SK-N-SH treated with all-trans-retinoic acid at 6 μM for 48 hours (cell line): Measurements from ENCODE around the gene CLSTN2.

Experiments
- ATAC-seq: fragments of 200-7000 bp; cut with Tn5 transposase; 3 replicates; pipeline ENCODE4 v1.9.1; 2020; ENCODE audit warnings: mild to moderate bottlenecking, moderate library complexity
- BACH2 ChIP-seq: fragments of 250-450 bp; sonication (Bioruptor Pico); IDR thresholded peaks from 2 replicates; pipeline ENCODE4 v1.9.0; 2021; ENCODE audit warnings: mild to moderate bottlenecking, borderline replicate concordance
- CSDC2 ChIP-seq: fragments of 250-450 bp; sonication (Bioruptor Pico); IDR thresholded peaks from 2 replicates; pipeline ENCODE4 v1.5.0; 2020; ENCODE audit warnings: mild to moderate bottlenecking, moderate library complexity
- ESRRG ChIP-seq: fragments of 250-450 bp; sonication (Bioruptor Pico); IDR thresholded peaks from 2 replicates; pipeline ENCODE4 v1.6.1; 2021; ENCODE audit warnings: mild to moderate bottlenecking
- GLIS3 ChIP-seq: fragments of 250-450 bp; sonication (Bioruptor Pico); IDR thresholded peaks from 2 replicates; pipeline ENCODE4 v1.5.0; 2020; ENCODE audit warnings: mild to moderate bottlenecking, moderate library complexity
- ISL1 ChIP-seq: fragments of 250-450 bp; sonication (Bioruptor Pico); IDR thresholded peaks from 2 replicates; pipeline ENCODE4 v2.1.2; 2022; ENCODE audit warnings: mild to moderate bottlenecking, moderate library complexity
- PPARA ChIP-seq: fragments of 250-450 bp; sonication (Bioruptor Pico); IDR thresholded peaks from 2 replicates; pipeline ENCODE4 v1.5.0; 2020; ENCODE audit warnings: mild to moderate bottlenecking, borderline replicate concordance
- RARB ChIP-seq: fragments of 250-450 bp; sonication (Bioruptor Pico); IDR thresholded peaks from 2 replicates; pipeline ENCODE4 v1.8.0; 2021; ENCODE audit warnings: mild to moderate bottlenecking, moderate library complexity
- SNAI2 ChIP-seq: fragments of 250-450 bp; sonication (Bioruptor Pico); IDR thresholded peaks from 2 replicates; pipeline ENCODE4 v1.5.0; 2020; ENCODE audit warnings: mild to moderate bottlenecking, moderate library complexity
- TCF4 ChIP-seq: fragments of 250-450 bp; sonication (Bioruptor Pico); IDR thresholded peaks from 2 replicates; pipeline ENCODE4 v1.8.0; 2021; ENCODE audit warnings: mild to moderate bottlenecking, moderate library complexity, borderline replicate concordance
- TOX ChIP-seq: fragments of 250-450 bp; sonication (Bioruptor Pico); IDR thresholded peaks from 2 replicates; pipeline ENCODE4 v1.8.0; 2021; ENCODE audit warnings: mild to moderate bottlenecking, moderate library complexity, borderline replicate concordance
- ZC3H10 ChIP-seq: fragments of 250-450 bp; sonication (Bioruptor Pico); IDR thresholded peaks from 2 replicates; pipeline ENCODE4 v1.5.1; 2021; ENCODE audit warnings: mild to moderate bottlenecking, moderate library complexity
- ZFP3 ChIP-seq: fragments of 250-450 bp; sonication (Bioruptor Pico); IDR thresholded peaks from 2 replicates; pipeline ENCODE4 v1.5.0; 2020; ENCODE audit warnings: mild to moderate bottlenecking, moderate library complexity
- ZFP30 ChIP-seq: fragments of 450-650 bp; formaldehyde crosslinking; IDR thresholded peaks from 2 replicates; pipeline ENCODE4 v1.5.0; 2022; ENCODE audit warnings: mild to moderate bottlenecking, moderate library complexity
- ZNF565 ChIP-seq: fragments of 450-650 bp; formaldehyde crosslinking; conservative IDR thresholded peaks from 2 replicates; pipeline ENCODE4 v1.5.0; 2020; ENCODE audit warnings: low read depth, mild to moderate bottlenecking, moderate library complexity
- ZNF70 ChIP-seq: fragments of 450-650 bp; formaldehyde crosslinking; IDR thresholded peaks from 2 replicates; pipeline ENCODE4 v1.5.0; 2020; ENCODE audit warnings: mild to moderate bottlenecking, moderate library complexity
- ZNF8 ChIP-seq: fragments of 450-650 bp; formaldehyde crosslinking; IDR thresholded peaks from 2 replicates; pipeline ENCODE4 v1.5.0; 2020; ENCODE audit warnings: mild to moderate bottlenecking, moderate library complexity
- TF ChIP-seq, protein P1 (sequence below): fragments of 250-450 bp; sonication (Bioruptor Pico); IDR thresholded peaks from 2 replicates; pipeline ENCODE4 v1.5.1; 2020; ENCODE audit warnings: low read depth, mild to moderate bottlenecking, moderate library complexity
- TF ChIP-seq, protein P2 (sequence below): fragments of 250-450 bp; sonication (Bioruptor Pico); IDR thresholded peaks from 2 replicates; pipeline ENCODE4 v1.5.1; 2021; ENCODE audit warnings: mild to moderate bottlenecking, moderate library complexity
- TF ChIP-seq, protein P3 (sequence below): fragments of 250-450 bp; sonication (Bioruptor Pico); IDR thresholded peaks from 2 replicates; pipeline ENCODE4 v1.5.0; 2020; ENCODE audit warnings: mild to moderate bottlenecking, moderate library complexity
- TF ChIP-seq, protein P4 (sequence below): fragments of 250-450 bp; sonication (Bioruptor Pico); IDR thresholded peaks from 2 replicates; pipeline ENCODE4 v1.8.0; 2021; ENCODE audit warnings: low read depth, mild to moderate bottlenecking, moderate library complexity, borderline replicate concordance
- TF ChIP-seq, protein P5 (sequence below): fragments of 250-450 bp; sonication (Bioruptor Pico); IDR thresholded peaks from 2 replicates; pipeline ENCODE4 v1.8.0; 2020; ENCODE audit warnings: mild to moderate bottlenecking, moderate library complexity, borderline replicate concordance

The CLSTN2 gene

DNA sequence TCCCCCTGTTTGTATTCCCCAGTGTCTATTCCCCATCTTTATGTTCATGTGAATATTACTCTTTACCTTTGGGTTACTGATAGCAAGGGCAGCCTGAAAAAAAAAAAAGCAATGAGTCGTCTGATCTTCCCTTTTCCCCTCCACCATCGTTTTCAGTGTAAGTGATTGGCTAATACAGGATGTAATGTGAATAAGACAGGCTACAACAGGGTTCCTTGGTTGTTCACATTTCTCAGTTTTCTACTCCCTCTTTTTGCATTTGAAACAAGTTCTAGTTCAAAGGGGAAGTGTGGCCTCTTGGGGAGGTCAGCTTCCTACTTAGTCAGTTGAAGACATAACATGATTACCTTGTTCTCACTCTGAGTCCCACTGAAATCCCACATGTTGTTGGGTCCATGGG is 464.9 kb downstream of the CLSTN2 start (continued):
- TF ChIP-seq, protein P1, sequence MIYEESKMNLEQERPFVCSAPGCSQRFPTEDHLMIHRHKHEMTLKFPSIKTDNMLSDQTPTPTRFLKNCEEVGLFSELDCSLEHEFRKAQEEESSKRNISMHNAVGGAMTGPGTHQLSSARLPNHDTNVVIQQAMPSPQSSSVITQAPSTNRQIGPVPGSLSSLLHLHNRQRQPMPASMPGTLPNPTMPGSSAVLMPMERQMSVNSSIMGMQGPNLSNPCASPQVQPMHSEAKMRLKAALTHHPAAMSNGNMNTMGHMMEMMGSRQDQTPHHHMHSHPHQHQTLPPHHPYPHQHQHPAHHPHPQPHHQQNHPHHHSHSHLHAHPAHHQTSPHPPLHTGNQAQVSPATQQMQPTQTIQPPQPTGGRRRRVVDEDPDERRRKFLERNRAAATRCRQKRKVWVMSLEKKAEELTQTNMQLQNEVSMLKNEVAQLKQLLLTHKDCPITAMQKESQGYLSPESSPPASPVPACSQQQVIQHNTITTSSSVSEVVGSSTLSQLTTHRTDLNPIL (CRISPR knock-in tag) = no peak
- no peak for TF ChIP-seq ISL1 (CRISPR knock-in tag)
- TF ChIP-seq TOX (CRISPR knock-in tag) = no peak
- TF ChIP-seq ZNF565 (CRISPR knock-in tag) = no peak
- TF ChIP-seq, protein P2, sequence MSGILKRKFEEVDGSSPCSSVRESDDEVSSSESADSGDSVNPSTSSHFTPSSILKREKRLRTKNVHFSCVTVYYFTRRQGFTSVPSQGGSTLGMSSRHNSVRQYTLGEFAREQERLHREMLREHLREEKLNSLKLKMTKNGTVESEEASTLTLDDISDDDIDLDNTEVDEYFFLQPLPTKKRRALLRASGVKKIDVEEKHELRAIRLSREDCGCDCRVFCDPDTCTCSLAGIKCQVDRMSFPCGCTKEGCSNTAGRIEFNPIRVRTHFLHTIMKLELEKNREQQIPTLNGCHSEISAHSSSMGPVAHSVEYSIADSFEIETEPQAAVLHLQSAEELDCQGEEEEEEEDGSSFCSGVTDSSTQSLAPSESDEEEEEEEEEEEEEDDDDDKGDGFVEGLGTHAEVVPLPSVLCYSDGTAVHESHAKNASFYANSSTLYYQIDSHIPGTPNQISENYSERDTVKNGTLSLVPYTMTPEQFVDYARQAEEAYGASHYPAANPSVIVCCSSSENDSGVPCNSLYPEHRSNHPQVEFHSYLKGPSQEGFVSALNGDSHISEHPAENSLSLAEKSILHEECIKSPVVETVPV = no peak

DNA sequence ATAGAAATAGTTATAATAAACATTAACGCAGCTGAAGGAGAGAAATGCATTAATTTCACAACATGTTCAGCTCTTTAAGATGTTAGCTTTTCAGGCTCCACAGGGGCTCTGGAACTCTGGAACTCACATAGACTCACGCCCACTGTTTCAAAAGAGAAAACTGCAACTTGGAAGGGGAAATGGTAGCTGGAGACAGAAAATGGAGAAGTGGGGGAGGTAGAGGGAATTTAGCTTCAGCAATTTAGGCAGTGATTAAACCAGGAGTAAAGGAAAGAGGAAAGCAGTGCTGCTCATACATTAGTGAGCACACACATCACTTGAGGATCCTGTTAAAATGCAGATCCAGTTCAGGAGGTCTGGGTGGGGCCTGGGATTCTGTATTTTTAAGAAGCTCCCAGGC is 468.1 kb downstream of the CLSTN2 start:
- no peak for ATAC-seq
- TF ChIP-seq, protein P2 = no peak
- TF ChIP-seq GLIS3 (CRISPR knock-in tag) (no peak), ISL1 (CRISPR knock-in tag) (no peak), PPARA (CRISPR knock-in tag) (no peak), TCF4 (CRISPR knock-in tag) (no peak), ZC3H10 (CRISPR knock-in tag) (no peak), ZFP3 (CRISPR knock-in tag) (no peak), SNAI2 (no peak), ZNF565 (CRISPR knock-in tag) (no peak), CSDC2 (no peak), ZNF8 (no peak), ZFP30 (CRISPR knock-in tag) (no peak), ZNF70 (CRISPR knock-in tag) (no peak), ESRRG (CRISPR knock-in tag) (no peak)
- TF ChIP-seq, protein P3, sequence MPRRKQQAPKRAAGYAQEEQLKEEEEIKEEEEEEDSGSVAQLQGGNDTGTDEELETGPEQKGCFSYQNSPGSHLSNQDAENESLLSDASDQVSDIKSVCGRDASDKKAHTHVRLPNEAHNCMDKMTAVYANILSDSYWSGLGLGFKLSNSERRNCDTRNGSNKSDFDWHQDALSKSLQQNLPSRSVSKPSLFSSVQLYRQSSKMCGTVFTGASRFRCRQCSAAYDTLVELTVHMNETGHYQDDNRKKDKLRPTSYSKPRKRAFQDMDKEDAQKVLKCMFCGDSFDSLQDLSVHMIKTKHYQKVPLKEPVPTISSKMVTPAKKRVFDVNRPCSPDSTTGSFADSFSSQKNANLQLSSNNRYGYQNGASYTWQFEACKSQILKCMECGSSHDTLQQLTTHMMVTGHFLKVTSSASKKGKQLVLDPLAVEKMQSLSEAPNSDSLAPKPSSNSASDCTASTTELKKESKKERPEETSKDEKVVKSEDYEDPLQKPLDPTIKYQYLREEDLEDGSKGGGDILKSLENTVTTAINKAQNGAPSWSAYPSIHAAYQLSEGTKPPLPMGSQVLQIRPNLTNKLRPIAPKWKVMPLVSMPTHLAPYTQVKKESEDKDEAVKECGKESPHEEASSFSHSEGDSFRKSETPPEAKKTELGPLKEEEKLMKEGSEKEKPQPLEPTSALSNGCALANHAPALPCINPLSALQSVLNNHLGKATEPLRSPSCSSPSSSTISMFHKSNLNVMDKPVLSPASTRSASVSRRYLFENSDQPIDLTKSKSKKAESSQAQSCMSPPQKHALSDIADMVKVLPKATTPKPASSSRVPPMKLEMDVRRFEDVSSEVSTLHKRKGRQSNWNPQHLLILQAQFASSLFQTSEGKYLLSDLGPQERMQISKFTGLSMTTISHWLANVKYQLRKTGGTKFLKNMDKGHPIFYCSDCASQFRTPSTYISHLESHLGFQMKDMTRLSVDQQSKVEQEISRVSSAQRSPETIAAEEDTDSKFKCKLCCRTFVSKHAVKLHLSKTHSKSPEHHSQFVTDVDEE = no peak
- TF ChIP-seq, protein P1 (CRISPR knock-in tag) = no peak

DNA sequence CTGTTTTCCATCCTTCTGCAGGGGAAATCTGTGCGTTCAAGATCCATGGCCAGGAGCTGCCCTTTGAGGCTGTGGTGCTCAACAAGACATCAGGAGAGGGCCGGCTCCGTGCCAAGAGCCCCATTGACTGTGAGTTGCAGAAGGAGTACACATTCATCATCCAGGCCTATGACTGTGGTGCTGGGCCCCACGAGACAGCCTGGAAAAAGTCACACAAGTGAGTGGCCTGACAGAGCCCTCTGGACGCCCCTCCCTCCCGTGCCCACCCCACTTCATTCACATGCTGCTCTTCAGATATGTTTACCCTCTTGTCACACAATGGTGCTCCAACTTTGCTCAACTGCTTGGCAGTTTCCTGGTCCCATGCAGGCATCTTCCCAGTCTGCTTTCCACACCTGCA is 468.6 kb downstream of the CLSTN2 start:
- no peak for ATAC-seq
- TF ChIP-seq TOX (CRISPR knock-in tag) (no peak), ZFP30 (CRISPR knock-in tag) (no peak), ZC3H10 (CRISPR knock-in tag) (no peak), BACH2 (CRISPR knock-in tag) (no peak), ZNF565 (CRISPR knock-in tag) (no peak), PPARA (CRISPR knock-in tag) (no peak), GLIS3 (CRISPR knock-in tag) (no peak), SNAI2 (no peak), ZFP3 (CRISPR knock-in tag) (no peak), RARB (CRISPR knock-in tag) (no peak)
- TF ChIP-seq, protein P4, sequence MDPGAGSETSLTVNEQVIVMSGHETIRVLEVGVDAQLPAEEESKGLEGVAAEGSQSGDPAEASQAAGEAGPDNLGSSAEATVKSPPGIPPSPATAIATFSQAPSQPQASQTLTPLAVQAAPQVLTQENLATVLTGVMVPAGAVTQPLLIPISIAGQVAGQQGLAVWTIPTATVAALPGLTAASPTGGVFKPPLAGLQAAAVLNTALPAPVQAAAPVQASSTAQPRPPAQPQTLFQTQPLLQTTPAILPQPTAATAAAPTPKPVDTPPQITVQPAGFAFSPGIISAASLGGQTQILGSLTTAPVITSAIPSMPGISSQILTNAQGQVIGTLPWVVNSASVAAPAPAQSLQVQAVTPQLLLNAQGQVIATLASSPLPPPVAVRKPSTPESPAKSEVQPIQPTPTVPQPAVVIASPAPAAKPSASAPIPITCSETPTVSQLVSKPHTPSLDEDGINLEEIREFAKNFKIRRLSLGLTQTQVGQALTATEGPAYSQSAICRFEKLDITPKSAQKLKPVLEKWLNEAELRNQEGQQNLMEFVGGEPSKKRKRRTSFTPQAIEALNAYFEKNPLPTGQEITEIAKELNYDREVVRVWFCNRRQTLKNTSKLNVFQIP = no peak
- TF ChIP-seq, protein P5, sequence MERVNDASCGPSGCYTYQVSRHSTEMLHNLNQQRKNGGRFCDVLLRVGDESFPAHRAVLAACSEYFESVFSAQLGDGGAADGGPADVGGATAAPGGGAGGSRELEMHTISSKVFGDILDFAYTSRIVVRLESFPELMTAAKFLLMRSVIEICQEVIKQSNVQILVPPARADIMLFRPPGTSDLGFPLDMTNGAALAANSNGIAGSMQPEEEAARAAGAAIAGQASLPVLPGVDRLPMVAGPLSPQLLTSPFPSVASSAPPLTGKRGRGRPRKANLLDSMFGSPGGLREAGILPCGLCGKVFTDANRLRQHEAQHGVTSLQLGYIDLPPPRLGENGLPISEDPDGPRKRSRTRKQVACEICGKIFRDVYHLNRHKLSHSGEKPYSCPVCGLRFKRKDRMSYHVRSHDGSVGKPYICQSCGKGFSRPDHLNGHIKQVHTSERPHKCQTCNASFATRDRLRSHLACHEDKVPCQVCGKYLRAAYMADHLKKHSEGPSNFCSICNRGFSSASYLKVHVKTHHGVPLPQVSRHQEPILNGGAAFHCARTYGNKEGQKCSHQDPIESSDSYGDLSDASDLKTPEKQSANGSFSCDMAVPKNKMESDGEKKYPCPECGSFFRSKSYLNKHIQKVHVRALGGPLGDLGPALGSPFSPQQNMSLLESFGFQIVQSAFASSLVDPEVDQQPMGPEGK (CRISPR knock-in tag) = no peak
- TF ChIP-seq, protein P3 = no peak
